OCI-LY7 (cell line): Measurements from ENCODE around the gene MROH2A. TPM values are rescaled to one million over a fixed set of nuclear protein-coding genes. Genes with fewer than 3 reads are reported as not detected.

Experiments
- BruUV-seq: library from RNA; stranded (reverse); fragments of 400-500 nt; replicated peaks from 2 replicates; lab custom pipeline; 2021; lab: Mats Ljungman, UMichigan
- CTCF ChIA-PET: fragments of 300-600 bp; sonication (Branson Sonifier 250); formaldehyde crosslinking; loops from one replicate; lab custom pipeline; 2022; ENCODE audit warnings: antibody characterized with exemption; ENCODE audit not compliant: unreplicated experiment; lab: Charles Lee
- POLR2A ChIA-PET: fragments of 300-600 bp; sonication (Branson Sonifier 250); formaldehyde crosslinking; loops from one replicate; lab custom pipeline; 2022; ENCODE audit warnings: antibody characterized with exemption; lab: Charles Lee
- DNase-seq: peaks from one replicate; pipeline ENCODE4 v3.0.0-alpha.2; 2015; ENCODE audit warnings: low spot score
- H2AFZ ChIP-seq: fragments of 200-600 bp; sonication (generic), shearing (Covaris generic); 2 replicates; pipeline ENCODE4 v1.6.1; 2014; ENCODE audit warnings: mild to moderate bottlenecking, antibody characterized with exemption, low read length, moderate library complexity
- H3K27ac ChIP-seq: fragments of 200-600 bp; sonication (generic); 2 replicates; pipeline ENCODE4 v1.5.1; 2014; ENCODE audit warnings: mixed run types, low read depth, mild to moderate bottlenecking, moderate library complexity, low read length, inconsistent platforms; ENCODE audit not compliant: poor library complexity, severe bottlenecking
- H3K36me3 ChIP-seq: fragments of 200-600 bp; sonication (generic); 2 replicates; pipeline ENCODE4 v1.6.1; 2014; ENCODE audit warnings: mild to moderate bottlenecking, antibody characterized with exemption, low read length, moderate library complexity, mixed read lengths; ENCODE audit not compliant: insufficient read depth
- H3K4me1 ChIP-seq: fragments of 200-600 bp; sonication (generic); 2 replicates; pipeline ENCODE4 v1.5.1; 2014; ENCODE audit warnings: mild to moderate bottlenecking, low read length; ENCODE audit not compliant: insufficient read depth, poor library complexity, severe bottlenecking
- H3K4me2 ChIP-seq: fragments of 200-600 bp; sonication (generic); 2 replicates; pipeline ENCODE4 v1.6.1; 2014; ENCODE audit warnings: mild to moderate bottlenecking, low read length
- H3K4me3 ChIP-seq: fragments of 200-600 bp; sonication (generic); 2 replicates; pipeline ENCODE4 v1.5.1; 2014; ENCODE audit warnings: mild to moderate bottlenecking, low read depth, low read length; ENCODE audit not compliant: poor library complexity, severe bottlenecking
- H3K79me2 ChIP-seq: fragments of 200-600 bp; sonication (generic); 2 replicates; pipeline ENCODE4 v1.6.1; 2016; ENCODE audit warnings: low read depth, mild to moderate bottlenecking, low read length, moderate library complexity, mixed read lengths; ENCODE audit not compliant: insufficient read depth
- H3K9me2 ChIP-seq: fragments of 200-600 bp; sonication (generic); 2 replicates; pipeline ENCODE4 v1.6.1; 2016; ENCODE audit warnings: mild to moderate bottlenecking, low read length, mixed read lengths; ENCODE audit not compliant: insufficient read depth
- H3K9me3 ChIP-seq: fragments of 200-600 bp; sonication (generic); 2 replicates; pipeline ENCODE4 v1.6.1; 2014; ENCODE audit warnings: mild to moderate bottlenecking, mixed run types, low read length, mixed read lengths
- H4K20me1 ChIP-seq: fragments of 200-600 bp; sonication (generic); 2 replicates; pipeline ENCODE4 v1.6.1; 2014; ENCODE audit warnings: mild to moderate bottlenecking, antibody characterized with exemption, low read length, moderate library complexity, mixed read lengths; ENCODE audit not compliant: insufficient read depth
- CTCF ChIP-seq: fragments of 200-600 bp; sonication (generic); conservative IDR thresholded peaks from 2 replicates; pipeline ENCODE4 v1.5.1; 2014; ENCODE audit warnings: mild to moderate bottlenecking, antibody characterized with exemption, low read length, moderate library complexity, mixed read lengths
- EZH2phosphoT487 ChIP-seq: fragments of 200-600 bp; sonication (generic); IDR thresholded peaks from 2 replicates; pipeline ENCODE4 v1.6.1; 2018; ENCODE audit warnings: low read depth, borderline replicate concordance, mild to moderate bottlenecking, mixed run types, antibody characterized with exemption, low read length, moderate library complexity, mixed read lengths
- intact Hi-C: fragments of 100-400 bp; cut with micrococcal nuclease; formaldehyde crosslinking; loops from one replicate; pipeline ENCODE4 v1.10.0; 2022; ENCODE audit not compliant: unreplicated experiment
- total RNA-seq, 2 experiments: library from RNA; depleted of rRNA in 1 of 2; stranded (reverse); fragments of >200 nt in 1 of 2; shearing (Covaris generic) in 1 of 2; gene quantifications; 2 replicates each; pipeline ENCODE4 v1.2.3, GENCODE V29; 2014 to 2022

The MROH2A gene
- total RNA-seq, 2 experiments from 2014 or later, result not detected

GRCh38 chr2:233837694-233838229 is 59.6 kb downstream of the MROH2A start:
- POLR2A ChIA-PET, result interaction anchor here (0.7 kb wide), 1 partner anchor 10 kb away, joined by 3 read pairs; no protein-coding TSS in a partner anchor
- no peak overlapping the region for H3K27ac ChIP-seq
- no peaks in the 10 kb centered on the region for H3K9me2 ChIP-seq
- H2AFZ ChIP-seq, result no peak overlapping the region
- DNase-seq, result no peak
- H3K36me3 ChIP-seq, result peaks cover 97% of the 10 kb centered on the region
- intact Hi-C loops, result loop anchor here (10.0 kb wide), 1 partner anchor 353 kb away; no protein-coding TSS in a partner anchor
- H3K9me3 ChIP-seq, result no peaks in the 10 kb centered on the region
- H4K20me1 ChIP-seq, result peaks cover 29% of the 10 kb centered on the region
- CTCF ChIA-PET, result no interaction called here
- no peak overlapping the region for H3K4me3 ChIP-seq
- H3K4me1 ChIP-seq, result peaks cover 9% of the 10 kb centered on the region
- no peak for TF ChIP-seq CTCF
- no peak for TF ChIP-seq EZH2phosphoT487
- H3K79me2 ChIP-seq, result peaks cover 67% of the 10 kb centered on the region
- BruUV-seq, result no TSS peak
- no peak overlapping the region for H3K4me2 ChIP-seq

GRCh38 chr2:233838251-233838650 is 60.1 kb downstream of the MROH2A start:
- Histone ChIP-seq H3K4me1 (peaks cover 9% of the 10 kb centered on the region), H3K36me3 (peaks cover 98% of the 10 kb centered on the region), H3K9me2 (no peaks in the 10 kb centered on the region), H3K4me2 (no peak overlapping the region), H4K20me1 (peaks cover 29% of the 10 kb centered on the region), H3K79me2 (peaks cover 72% of the 10 kb centered on the region), H3K9me3 (no peaks in the 10 kb centered on the region), H2AFZ (no peak overlapping the region), H3K4me3 (no peak overlapping the region), H3K27ac (no peak overlapping the region)
- CTCF ChIA-PET, result no interaction called here
- no TSS peak for BruUV-seq
- TF ChIP-seq CTCF, result no peak
- TF ChIP-seq EZH2phosphoT487, result no peak
- POLR2A ChIA-PET, result interaction anchor here (1.3 kb wide), 1 partner anchor 11 kb away, joined by 3 read pairs; no protein-coding TSS in a partner anchor
- no peak for DNase-seq
- intact Hi-C loops, result loop anchor here (10.0 kb wide), 1 partner anchor 353 kb away; no protein-coding TSS in a partner anchor

- POLR2A ChIA-PET, result interaction anchor here (1.3 kb wide), 1 partner anchor 11 kb away, joined by 3 read pairs; no protein-coding TSS in a partner anchor
- BruUV-seq, result no TSS peak
- H3K27ac ChIP-seq, result no peak overlapping the region
- peaks cover 29% of the 10 kb centered on the region for H4K20me1 ChIP-seq
- H3K4me2 ChIP-seq, result no peak overlapping the region; the same call in 1 of the 2 replicates
- H3K79me2 ChIP-seq, result peaks cover 74% of the 10 kb centered on the region
- intact Hi-C loops, result loop anchor here (10.0 kb wide), 1 partner anchor 354 kb away; no protein-coding TSS in a partner anchor
- CTCF ChIA-PET, result no interaction called here
- H3K4me1 ChIP-seq, result peaks cover 9% of the 10 kb centered on the region
- peaks cover 100% of the 10 kb centered on the region for H3K36me3 ChIP-seq
- H2AFZ ChIP-seq, result no peak overlapping the region
- no peak overlapping the region for H3K4me3 ChIP-seq
- no peaks in the 10 kb centered on the region for H3K9me2 ChIP-seq
- DNase-seq, result no peak
- no peaks in the 10 kb centered on the region for H3K9me3 ChIP-seq
- TF ChIP-seq EZH2phosphoT487 (no peak), CTCF (no peak)
These were observed 60.8 kb downstream of the MROH2A start for GRCh38 chr2:233838726-233839446.
